GM19324 (cell line): ENCODE measurements around the gene TRIM72.
A peak's percentile ranks its signal among the peaks of the same experiment; 100 is the strongest.
"Not testable (repeated sequence)": the region's sequence is repeated elsewhere in the genome, so short reads cannot be mapped to it uniquely, and the experiment has no call there.

Source experiments
- ATAC-seq: cut with Tn5 transposase; IDR thresholded peaks from one replicate; pipeline ENCODE4 v1.9.1; 2021; ENCODE audit warnings: mild to moderate bottlenecking, moderate library complexity; ENCODE audit not compliant: unreplicated experiment, low FRiP score

Gene TRIM72

GRCh38 chr16:31250782-31251384, 37.0 kb downstream of the TRIM72 start:
- ATAC-seq = no peak

- ATAC-seq = no peak
Observed at GRCh38 chr16:31251435-31251834, 37.5 kb downstream of the TRIM72 start.

- no peak for ATAC-seq
Observed at GRCh38 chr16:31253642-31254045, 39.7 kb downstream of the TRIM72 start.

- no peak for ATAC-seq
Observed at GRCh38 chr16:31256466-31256865, 42.5 kb downstream of the TRIM72 start.

GRCh38 chr16:31258366-31258765, 44.4 kb downstream of the TRIM72 start:
- no peak for ATAC-seq

DNA sequence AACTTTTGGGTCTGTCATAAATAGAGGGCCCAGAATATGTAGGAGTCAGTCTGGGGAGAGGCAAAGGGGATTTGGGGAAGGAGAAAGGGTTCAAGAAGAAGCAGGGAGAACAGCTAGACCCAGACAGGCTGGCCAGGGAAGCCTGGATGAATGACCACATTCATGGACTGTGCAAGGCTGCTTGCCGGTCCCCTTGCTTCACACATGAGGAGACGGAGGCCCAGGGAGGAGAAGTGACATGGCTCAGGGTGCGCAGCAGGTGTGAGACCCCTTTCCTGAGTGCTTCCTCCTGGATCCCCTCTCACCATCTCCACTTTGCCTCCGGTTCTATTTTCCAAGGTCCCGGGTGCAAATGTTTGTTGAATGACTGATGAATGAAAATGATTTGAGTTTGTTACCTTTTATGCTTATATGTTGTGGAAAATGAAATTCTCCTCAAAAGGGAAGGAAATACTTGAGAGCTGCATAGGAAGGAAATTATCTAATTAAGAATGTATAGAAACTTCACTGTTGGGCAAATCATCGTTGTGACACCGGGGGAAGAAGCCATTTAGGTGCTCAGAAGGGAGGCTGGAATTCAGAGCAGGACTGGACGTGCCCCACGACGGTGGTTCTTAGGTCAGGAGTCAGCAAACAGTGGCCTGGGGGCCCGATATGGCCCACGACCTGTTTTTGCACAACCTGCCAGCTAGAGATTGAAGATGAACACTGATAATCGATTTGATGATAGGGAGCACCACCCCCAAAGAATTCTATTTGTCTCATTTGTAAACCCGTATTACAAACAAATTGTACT, 46.4 kb downstream of the TRIM72 start:
- ATAC-seq = no peak

GRCh38 chr16:31262084-31262483, 48.2 kb downstream of the TRIM72 start:
- ATAC-seq = no peak

DNA sequence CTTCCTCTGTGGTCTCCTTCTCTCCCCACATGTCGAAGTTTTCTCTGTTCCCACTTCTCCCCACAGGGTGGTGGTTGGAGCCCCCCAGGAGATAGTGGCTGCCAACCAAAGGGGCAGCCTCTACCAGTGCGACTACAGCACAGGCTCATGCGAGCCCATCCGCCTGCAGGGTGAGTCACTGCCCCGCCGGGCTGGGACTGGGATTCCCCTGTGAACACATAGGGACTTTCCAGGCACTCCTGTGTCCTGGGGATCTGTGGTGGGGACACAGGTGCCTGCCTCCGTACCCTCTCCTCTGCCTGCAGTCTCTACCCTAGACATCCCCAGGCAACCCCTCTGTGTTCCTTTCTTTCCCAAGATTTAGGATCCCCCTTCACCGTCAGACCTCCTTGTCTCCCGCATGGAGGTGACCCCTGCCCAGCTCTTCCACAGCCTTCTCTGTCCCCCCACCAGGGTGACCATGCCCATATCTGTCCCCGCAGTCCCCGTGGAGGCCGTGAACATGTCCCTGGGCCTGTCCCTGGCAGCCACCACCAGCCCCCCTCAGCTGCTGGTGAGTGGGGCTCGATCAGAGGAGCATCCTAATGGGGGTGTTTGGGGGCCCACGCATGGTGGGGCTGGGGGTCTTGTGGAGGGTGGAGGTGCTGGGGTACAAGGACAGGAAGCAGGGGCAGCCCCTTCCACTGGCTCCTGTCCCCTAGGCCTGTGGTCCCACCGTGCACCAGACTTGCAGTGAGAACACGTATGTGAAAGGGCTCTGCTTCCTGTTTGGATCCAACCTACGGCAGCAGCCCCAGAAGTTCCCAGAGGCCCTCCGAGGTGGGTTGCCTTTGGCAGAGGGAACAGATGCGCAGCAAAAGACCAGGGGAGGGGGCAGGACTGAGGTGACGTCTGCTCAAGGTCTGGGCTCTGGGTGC, 51.7 kb downstream of the TRIM72 start:
- ATAC-seq = peak; percentile 65

- no peak for ATAC-seq
Observed at GRCh38 chr16:31267332-31268032, 53.6 kb downstream of the TRIM72 start.

GRCh38 chr16:31268033-31268365, 54.1 kb downstream of the TRIM72 start:
- no peak for ATAC-seq

- no peak for ATAC-seq
Observed at GRCh38 chr16:31268891-31269290, 55.0 kb downstream of the TRIM72 start.

DNA sequence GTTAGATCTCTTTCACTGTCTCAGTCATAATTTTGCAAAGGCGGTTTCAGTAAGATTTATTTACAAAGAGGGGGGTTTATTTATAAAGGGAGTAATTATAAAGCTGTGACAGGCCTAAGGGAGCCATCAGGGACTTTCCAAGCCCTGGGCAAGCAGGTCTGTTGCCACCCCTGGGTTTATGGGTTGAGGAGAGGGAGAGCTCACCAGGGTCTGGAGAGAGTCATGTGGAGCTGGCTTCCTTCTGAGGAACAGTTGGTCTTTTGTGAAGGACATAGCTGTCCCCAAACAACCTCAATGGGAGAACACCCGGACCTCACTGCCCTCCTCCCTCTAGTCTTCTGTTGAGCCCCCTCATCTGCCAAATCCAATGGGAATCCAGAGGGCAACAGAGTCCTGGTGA, 55.6 kb downstream of the TRIM72 start:
- no peak for ATAC-seq

GRCh38 chr16:31269973-31270372, 56.1 kb downstream of the TRIM72 start:
- ATAC-seq = not testable (repeated sequence)

- ATAC-seq = no peak
Observed at GRCh38 chr16:31270795-31271194, 56.9 kb downstream of the TRIM72 start.

GRCh38 chr16:31271621-31272190, 57.8 kb downstream of the TRIM72 start:
- no peak for ATAC-seq

DNA sequence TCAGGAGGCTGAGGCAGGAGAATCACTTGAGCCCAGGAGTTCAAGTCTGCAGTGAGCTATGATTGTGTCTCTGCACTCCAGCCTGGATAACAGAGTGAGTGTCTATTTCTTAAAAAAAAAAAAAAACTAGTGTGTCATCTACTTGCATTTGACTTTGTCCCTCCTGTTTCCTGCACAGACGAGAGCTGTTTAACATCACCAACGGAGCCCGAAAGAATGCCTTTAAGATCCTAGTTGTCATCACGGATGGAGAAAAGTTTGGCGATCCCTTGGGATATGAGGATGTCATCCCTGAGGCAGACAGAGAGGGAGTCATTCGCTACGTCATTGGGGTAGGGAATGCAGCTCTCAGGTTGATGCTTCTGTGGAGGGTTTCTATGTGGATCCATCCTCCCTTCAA, 59.3 kb downstream of the TRIM72 start:
- ATAC-seq = no peak

GRCh38 chr16:31273676-31274075, 59.8 kb downstream of the TRIM72 start:
- ATAC-seq = no peak

DNA sequence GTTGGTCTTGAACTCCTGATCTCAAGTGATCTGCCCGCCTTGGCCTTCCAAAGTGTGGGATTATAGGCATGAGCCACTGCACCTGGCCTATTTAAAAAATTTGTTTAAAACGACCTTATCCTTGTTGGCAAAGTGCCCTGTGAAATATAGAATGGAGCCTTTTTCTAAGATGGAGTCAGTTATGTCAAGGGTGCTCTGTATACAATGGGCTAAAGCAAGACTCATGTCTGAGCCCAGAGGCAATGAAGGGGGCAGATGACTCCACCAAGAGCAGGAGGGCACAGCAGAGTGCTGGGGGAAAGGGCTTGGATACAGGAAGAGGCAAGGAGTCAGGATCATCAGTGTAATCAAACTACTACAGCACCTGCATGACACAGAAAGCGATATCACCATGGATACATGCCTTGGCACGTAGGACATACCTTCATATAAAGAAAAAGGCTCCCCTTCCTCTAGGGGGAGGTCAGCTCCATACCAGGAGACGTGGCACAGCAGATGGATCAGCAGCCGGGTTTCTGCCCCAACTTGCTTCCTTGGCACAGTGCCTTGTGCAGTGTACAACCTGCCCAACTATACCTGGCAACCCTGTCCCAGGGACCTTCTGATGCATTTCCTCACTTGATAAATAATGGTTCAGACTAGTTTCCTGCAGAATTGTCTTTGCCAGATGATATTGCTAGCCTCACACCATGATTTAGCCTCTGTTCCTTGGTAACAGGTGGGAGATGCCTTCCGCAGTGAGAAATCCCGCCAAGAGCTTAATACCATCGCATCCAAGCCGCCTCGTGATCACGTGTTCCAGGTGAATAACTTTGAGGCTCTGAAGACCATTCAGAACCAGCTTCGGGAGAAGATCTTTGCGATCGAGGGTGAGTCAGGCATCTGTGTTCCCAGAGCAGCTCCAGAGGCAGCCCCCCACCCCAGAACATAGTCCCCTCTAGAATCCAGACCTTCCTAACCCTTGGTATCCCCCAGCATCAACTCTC, 61.2 kb downstream of the TRIM72 start:
- ATAC-seq = no peak

- no peak for ATAC-seq
Observed at GRCh38 chr16:31276600-31276999, 62.7 kb downstream of the TRIM72 start.
